ENCODE results near the gene CLDND2. TPM values are rescaled to one million over a fixed set of nuclear protein-coding genes. Genes with fewer than 3 reads are reported as not detected.

Gene CLDND2
- total and polyA plus RNA-seq, 2 of the 8 experiments (the other 6 are each of a cell fraction or from before 2014, with no cell fraction given) = 0.21 to 0.56 TPM

- TF ChIP-seq, protein P1, sequence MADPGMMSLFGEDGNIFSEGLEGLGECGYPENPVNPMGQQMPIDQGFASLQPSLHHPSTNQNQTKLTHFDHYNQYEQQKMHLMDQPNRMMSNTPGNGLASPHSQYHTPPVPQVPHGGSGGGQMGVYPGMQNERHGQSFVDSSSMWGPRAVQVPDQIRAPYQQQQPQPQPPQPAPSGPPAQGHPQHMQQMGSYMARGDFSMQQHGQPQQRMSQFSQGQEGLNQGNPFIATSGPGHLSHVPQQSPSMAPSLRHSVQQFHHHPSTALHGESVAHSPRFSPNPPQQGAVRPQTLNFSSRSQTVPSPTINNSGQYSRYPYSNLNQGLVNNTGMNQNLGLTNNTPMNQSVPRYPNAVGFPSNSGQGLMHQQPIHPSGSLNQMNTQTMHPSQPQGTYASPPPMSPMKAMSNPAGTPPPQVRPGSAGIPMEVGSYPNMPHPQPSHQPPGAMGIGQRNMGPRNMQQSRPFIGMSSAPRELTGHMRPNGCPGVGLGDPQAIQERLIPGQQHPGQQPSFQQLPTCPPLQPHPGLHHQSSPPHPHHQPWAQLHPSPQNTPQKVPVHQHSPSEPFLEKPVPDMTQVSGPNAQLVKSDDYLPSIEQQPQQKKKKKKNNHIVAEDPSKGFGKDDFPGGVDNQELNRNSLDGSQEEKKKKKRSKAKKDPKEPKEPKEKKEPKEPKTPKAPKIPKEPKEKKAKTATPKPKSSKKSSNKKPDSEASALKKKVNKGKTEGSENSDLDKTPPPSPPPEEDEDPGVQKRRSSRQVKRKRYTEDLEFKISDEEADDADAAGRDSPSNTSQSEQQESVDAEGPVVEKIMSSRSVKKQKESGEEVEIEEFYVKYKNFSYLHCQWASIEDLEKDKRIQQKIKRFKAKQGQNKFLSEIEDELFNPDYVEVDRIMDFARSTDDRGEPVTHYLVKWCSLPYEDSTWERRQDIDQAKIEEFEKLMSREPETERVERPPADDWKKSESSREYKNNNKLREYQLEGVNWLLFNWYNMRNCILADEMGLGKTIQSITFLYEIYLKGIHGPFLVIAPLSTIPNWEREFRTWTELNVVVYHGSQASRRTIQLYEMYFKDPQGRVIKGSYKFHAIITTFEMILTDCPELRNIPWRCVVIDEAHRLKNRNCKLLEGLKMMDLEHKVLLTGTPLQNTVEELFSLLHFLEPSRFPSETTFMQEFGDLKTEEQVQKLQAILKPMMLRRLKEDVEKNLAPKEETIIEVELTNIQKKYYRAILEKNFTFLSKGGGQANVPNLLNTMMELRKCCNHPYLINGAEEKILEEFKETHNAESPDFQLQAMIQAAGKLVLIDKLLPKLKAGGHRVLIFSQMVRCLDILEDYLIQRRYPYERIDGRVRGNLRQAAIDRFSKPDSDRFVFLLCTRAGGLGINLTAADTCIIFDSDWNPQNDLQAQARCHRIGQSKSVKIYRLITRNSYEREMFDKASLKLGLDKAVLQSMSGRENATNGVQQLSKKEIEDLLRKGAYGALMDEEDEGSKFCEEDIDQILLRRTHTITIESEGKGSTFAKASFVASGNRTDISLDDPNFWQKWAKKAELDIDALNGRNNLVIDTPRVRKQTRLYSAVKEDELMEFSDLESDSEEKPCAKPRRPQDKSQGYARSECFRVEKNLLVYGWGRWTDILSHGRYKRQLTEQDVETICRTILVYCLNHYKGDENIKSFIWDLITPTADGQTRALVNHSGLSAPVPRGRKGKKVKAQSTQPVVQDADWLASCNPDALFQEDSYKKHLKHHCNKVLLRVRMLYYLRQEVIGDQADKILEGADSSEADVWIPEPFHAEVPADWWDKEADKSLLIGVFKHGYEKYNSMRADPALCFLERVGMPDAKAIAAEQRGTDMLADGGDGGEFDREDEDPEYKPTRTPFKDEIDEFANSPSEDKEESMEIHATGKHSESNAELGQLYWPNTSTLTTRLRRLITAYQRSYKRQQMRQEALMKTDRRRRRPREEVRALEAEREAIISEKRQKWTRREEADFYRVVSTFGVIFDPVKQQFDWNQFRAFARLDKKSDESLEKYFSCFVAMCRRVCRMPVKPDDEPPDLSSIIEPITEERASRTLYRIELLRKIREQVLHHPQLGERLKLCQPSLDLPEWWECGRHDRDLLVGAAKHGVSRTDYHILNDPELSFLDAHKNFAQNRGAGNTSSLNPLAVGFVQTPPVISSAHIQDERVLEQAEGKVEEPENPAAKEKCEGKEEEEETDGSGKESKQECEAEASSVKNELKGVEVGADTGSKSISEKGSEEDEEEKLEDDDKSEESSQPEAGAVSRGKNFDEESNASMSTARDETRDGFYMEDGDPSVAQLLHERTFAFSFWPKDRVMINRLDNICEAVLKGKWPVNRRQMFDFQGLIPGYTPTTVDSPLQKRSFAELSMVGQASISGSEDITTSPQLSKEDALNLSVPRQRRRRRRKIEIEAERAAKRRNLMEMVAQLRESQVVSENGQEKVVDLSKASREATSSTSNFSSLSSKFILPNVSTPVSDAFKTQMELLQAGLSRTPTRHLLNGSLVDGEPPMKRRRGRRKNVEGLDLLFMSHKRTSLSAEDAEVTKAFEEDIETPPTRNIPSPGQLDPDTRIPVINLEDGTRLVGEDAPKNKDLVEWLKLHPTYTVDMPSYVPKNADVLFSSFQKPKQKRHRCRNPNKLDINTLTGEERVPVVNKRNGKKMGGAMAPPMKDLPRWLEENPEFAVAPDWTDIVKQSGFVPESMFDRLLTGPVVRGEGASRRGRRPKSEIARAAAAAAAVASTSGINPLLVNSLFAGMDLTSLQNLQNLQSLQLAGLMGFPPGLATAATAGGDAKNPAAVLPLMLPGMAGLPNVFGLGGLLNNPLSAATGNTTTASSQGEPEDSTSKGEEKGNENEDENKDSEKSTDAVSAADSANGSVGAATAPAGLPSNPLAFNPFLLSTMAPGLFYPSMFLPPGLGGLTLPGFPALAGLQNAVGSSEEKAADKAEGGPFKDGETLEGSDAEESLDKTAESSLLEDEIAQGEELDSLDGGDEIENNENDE (IDR thresholded peaks at IDR 0.05; ENCODE audit: insufficient replicate concordance, low read length) = no peak
- TF ChIP-seq RXRA (IDR thresholded peaks at IDR 0.05; ENCODE audit: insufficient read depth, low read depth, low read length) (no peak), CHD2 (IDR thresholded peaks at IDR 0.05; ENCODE audit: low read length) (no peak), RAD21 (IDR thresholded peaks at IDR 0.05 in 1 of 2, conservative IDR thresholded peaks at IDR 0.05 in 1 of 2; ENCODE audit: low read depth in 2 of 2, low read length in 2 of 2) (no peak)
Observed at GRCh38 chr19:51329411-51329810, 39.4 kb downstream of the CLDND2 start (continued).

All from H1 (cell line).